K562 (cell line): ENCODE measurements around the gene KCTD7. TPM values are rescaled to one million over a fixed set of nuclear protein-coding genes. Genes with fewer than 3 reads are reported as not detected.

Experiments used
- ATAC-seq: fragments of 200-7000 bp; cut with Tn5 transposase; 3 replicates; pipeline ENCODE4 v1.9.1; 2020; ENCODE audit warnings: moderate library complexity
- BruUV-seq: library from RNA; stranded (reverse); fragments of 400-500 nt; replicated peaks from 2 replicates; lab custom pipeline; 2021; lab: Mats Ljungman, UMichigan
- CTCF ChIA-PET: fragments of 300-600 bp; formaldehyde crosslinking; extraction: SDS; loops from one replicate; lab custom pipeline; 2021; ENCODE audit warnings: low intra/inter-chr PET ratio; lab: Yijun Ruan, JAX
- POLR2A ChIA-PET: fragments of 300-600, 350-650 bp; sonication (Branson Sonifier 250); formaldehyde crosslinking; extraction: SDS; loops from one replicate; lab custom pipeline; 2021; ENCODE audit warnings: antibody characterized with exemption, inconsistent platforms; lab: Yijun Ruan, JAX
- DNase-seq, 4 experiments: peaks; one replicate each; pipeline versions ENCODE4 v3.0.0 to v3.0.0-alpha.2; 2011 to 2018; ENCODE audit warnings: low spot score in 3 of 4, mixed read lengths in 3 of 4; ENCODE audit errors: extremely low read depth in 1 of 4
- FAIRE-seq: peaks from 2 replicates; lab custom pipeline; 2011; peaks lifted over from hg19 to GRCh38; lab: Jason Lieb, UNC
- H2AFZ ChIP-seq: 2 replicates; pipeline ENCODE4 v1.6.0; 2011; ENCODE audit warnings: low read depth, low read length, control low read depth, inconsistent platforms
- H3K27ac ChIP-seq: fragments of 200-600 bp; 3 replicates; pipeline ENCODE4 v1.8.0; 2011; ENCODE audit warnings: low read depth, mild to moderate bottlenecking, control low read depth, inconsistent platforms, low read length, moderate library complexity, mixed read lengths; ENCODE audit errors: extremely low read depth
- H3K27me3 ChIP-seq, 2 experiments: fragments of 300-600 bp in 1 of 2; 2 replicates in 1 of 2; 3 replicates in 1 of 2; pipeline versions ENCODE4 v1.6.0 to v1.8.0; 2011; ENCODE audit warnings: inconsistent platforms in 2 of 2, low read length in 2 of 2, mild to moderate bottlenecking in 1 of 2, mixed read lengths in 1 of 2, moderate library complexity in 1 of 2; ENCODE audit not compliant: control insufficient read depth in 2 of 2, insufficient read depth in 2 of 2
- H3K36me3 ChIP-seq: fragments of 300-600 bp; 3 replicates; pipeline ENCODE4 v1.8.0; 2011; ENCODE audit warnings: mild to moderate bottlenecking, low read length, inconsistent platforms; ENCODE audit not compliant: control insufficient read depth, insufficient read depth
- H3K4me1 ChIP-seq, 2 experiments: fragments of 200-600 bp in 1 of 2; replicated peaks in 1 of 2; 2 replicates in 1 of 2; 3 replicates in 1 of 2; pipeline versions ENCODE4 v1.5.1 to v1.8.0; 2011; ENCODE audit warnings: inconsistent platforms in 2 of 2, low read length in 2 of 2, mild to moderate bottlenecking in 1 of 2, mixed read lengths in 1 of 2, moderate library complexity in 1 of 2; ENCODE audit not compliant: control insufficient read depth in 2 of 2, insufficient read depth in 2 of 2
- H3K4me2 ChIP-seq: 2 replicates; pipeline ENCODE4 v1.6.1; 2011; ENCODE audit warnings: low read length, control low read depth, inconsistent platforms, mixed read lengths; ENCODE audit not compliant: insufficient read depth
- H3K4me3 ChIP-seq: fragments of 200-600 bp; sonication (generic), shearing (Covaris generic); 2 replicates; pipeline ENCODE4 v1.5.1; 2016; ENCODE audit warnings: control low read depth, inconsistent platforms
- H3K79me2 ChIP-seq: fragments of 200-600 bp; 3 replicates; pipeline ENCODE4 v1.8.0; 2011; ENCODE audit warnings: low read length, inconsistent platforms; ENCODE audit not compliant: control insufficient read depth, insufficient read depth
- H3K9ac ChIP-seq, 2 experiments: 2 replicates each; pipeline versions ENCODE4 v1.6.0 to v1.6.1; 2011; ENCODE audit warnings: low read depth in 2 of 2, low read length in 2 of 2, control low read depth in 1 of 2, inconsistent platforms in 1 of 2, mild to moderate bottlenecking in 1 of 2, mixed read lengths in 1 of 2; ENCODE audit not compliant: insufficient read depth in 1 of 2
- H3K9me1 ChIP-seq: one replicate; pipeline ENCODE4 v1.6.0; 2011; ENCODE audit warnings: inconsistent platforms, mild to moderate bottlenecking, low read length, moderate library complexity; ENCODE audit not compliant: control insufficient read depth, insufficient read depth
- H3K9me3 ChIP-seq: replicated peaks from 2 replicates; pipeline ENCODE4 v1.5.1; 2011; ENCODE audit warnings: low read depth, low read length, inconsistent platforms; ENCODE audit not compliant: control insufficient read depth, insufficient read depth
- H4K20me1 ChIP-seq: replicated peaks from 2 replicates; pipeline ENCODE4 v1.6.1; 2011; ENCODE audit warnings: low read length, inconsistent platforms, mixed read lengths; ENCODE audit not compliant: control insufficient read depth, insufficient read depth
- C11orf30 ChIP-seq: fragments of 450-650 bp; IDR thresholded peaks from 2 replicates; pipeline ENCODE4 v1.6.1; 2016; ENCODE audit warnings: low read depth, mild to moderate bottlenecking
- ESRRA ChIP-seq: fragments of 450-650 bp; IDR thresholded peaks from 2 replicates; pipeline ENCODE4 v1.6.1; 2014; ENCODE audit warnings: low read depth, mild to moderate bottlenecking, moderate library complexity, borderline replicate concordance
- FOXP1 ChIP-seq: sonication (generic); formaldehyde crosslinking; IDR thresholded peaks from 2 replicates; pipeline ENCODE4 v1.8.0; 2022; ENCODE audit warnings: mild to moderate bottlenecking, missing genetic modification reagents
- GATAD2B ChIP-seq: fragments of 450-650 bp; IDR thresholded peaks from 2 replicates; pipeline ENCODE4 v1.6.1; 2017; ENCODE audit warnings: mild to moderate bottlenecking, borderline replicate concordance
- HDAC3 ChIP-seq: fragments of 450-650 bp; IDR thresholded peaks from 2 replicates; pipeline ENCODE4 v1.6.1; 2018; ENCODE audit warnings: borderline replicate concordance, mild to moderate bottlenecking, moderate library complexity; ENCODE audit not compliant: partially characterized antibody
- HDGF ChIP-seq: fragments of 450-650 bp; IDR thresholded peaks from 2 replicates; pipeline ENCODE4 v1.6.1; 2016
- HNRNPLL ChIP-seq: fragments of 200-400 bp; formaldehyde crosslinking; IDR thresholded peaks from 2 replicates; pipeline ENCODE4 v1.6.1; 2017; ENCODE audit warnings: low read length, low read depth, mild to moderate bottlenecking; ENCODE audit not compliant: poor library complexity, severe bottlenecking
- KDM1A ChIP-seq, 2 experiments: fragments of 450-650 bp; IDR thresholded peaks; 2 replicates each; pipeline ENCODE4 v1.6.1; 2016; ENCODE audit warnings: mild to moderate bottlenecking in 2 of 2
- LCOR ChIP-seq: sonication (generic); formaldehyde crosslinking; IDR thresholded peaks from 2 replicates; pipeline ENCODE4 v1.8.0; 2022; ENCODE audit warnings: mild to moderate bottlenecking, missing genetic modification reagents
- TAL1 ChIP-seq: fragments of 450-650 bp; IDR thresholded peaks from 2 replicates; pipeline ENCODE4 v1.6.1; 2016; ENCODE audit warnings: mild to moderate bottlenecking
- WGBS: fragments of 100-300 bp; shearing (Covaris generic); methylation state at CpG from one replicate; pipeline ENCODE4 v1.1.6; 2016; ENCODE audit warnings: low coverage, mixed read lengths; ENCODE audit not compliant: insufficient coverage; ENCODE audit errors: missing lambda C conversion rate; 5-methylcytosine and 5-hydroxymethylcytosine counted together
- in situ Hi-C: fragments of 300-500 bp; cut with MboI; formaldehyde crosslinking; loops from 4 replicates; pipeline ENCODE4 v1.15.0; 2018; ENCODE audit warnings: inconsistent platforms, mixed read lengths
- intact Hi-C: fragments of 100-400 bp; cut with micrococcal nuclease; formaldehyde crosslinking; loops from 2 replicates; pipeline ENCODE4 v1.14.2; 2022
- polyA plus RNA-seq, 8 experiments: library from polyadenylated mRNA; depleted of rRNA in 4 of 8; stranded (reverse) in 5 of 8; unstranded in 3 of 8; fragments of >200 nt; fragmentation: Nextera tagmentation in 2 of 8; fragmentation: Illumina TruSeq in 1 of 8; extraction: Ambion mirVana in 2 of 8; extraction: Trizol in 1 of 8; gene quantifications; 2 replicates each; pipeline versions ENCODE4 v1.2.1 to v1.2.3, GENCODE V29; 2011 to 2014; ENCODE audit warnings: inconsistent platforms in 1 of 8, missing spikeins in 1 of 8
- total RNA-seq, 7 experiments: library from RNA; depleted of rRNA in 6 of 7; stranded (reverse); fragments of >200 nt in 6 of 7; fragmentation: Illumina TruSeq in 2 of 7; extraction: Trizol in 2 of 7; gene quantifications; 2 replicates each; pipeline versions ENCODE4 v1.2.1 to v1.2.3, GENCODE V29; 2011 to 2021; ENCODE audit warnings: low replicate concordance in 1 of 7
- TF ChIP-seq, protein P1 (sequence below): fragments of 450-650 bp; IDR thresholded peaks from 2 replicates; pipeline ENCODE4 v1.7.0; 2016; ENCODE audit warnings: borderline replicate concordance

Gene KCTD7
- total and polyA plus RNA-seq, 9 of the 15 experiments (the other 6 are each of a cell fraction or from before 2014, with no cell fraction given), result 1.5 to 26.0 (median 9.0) TPM

DNA sequence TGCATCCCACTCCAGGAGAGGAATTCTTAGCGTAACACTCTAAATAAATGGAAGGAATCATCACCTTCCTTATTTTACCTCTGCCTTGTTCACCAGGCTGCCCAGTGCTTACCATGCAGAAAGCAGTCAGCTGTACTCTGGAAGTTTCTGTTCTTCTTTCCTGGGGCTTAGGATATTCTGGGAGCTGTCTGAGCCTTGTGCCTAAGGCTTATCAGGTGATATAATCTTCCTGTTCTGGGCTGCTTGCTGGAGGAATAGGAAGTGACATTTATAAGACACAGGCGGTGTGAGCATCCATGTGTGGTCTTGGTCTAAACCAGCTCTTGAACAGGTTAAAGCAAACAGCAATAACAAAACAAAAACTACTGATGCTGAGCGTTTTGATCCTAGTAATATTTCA, 13.5 kb downstream of the KCTD7 start:
- Histone ChIP-seq H3K27ac (no peak overlapping the region), H3K4me1 (peaks cover 19 to 22% of the 10 kb centered on the region in 2 experiments)
- BruUV-seq, result TSS peak; percentile 33

DNA sequence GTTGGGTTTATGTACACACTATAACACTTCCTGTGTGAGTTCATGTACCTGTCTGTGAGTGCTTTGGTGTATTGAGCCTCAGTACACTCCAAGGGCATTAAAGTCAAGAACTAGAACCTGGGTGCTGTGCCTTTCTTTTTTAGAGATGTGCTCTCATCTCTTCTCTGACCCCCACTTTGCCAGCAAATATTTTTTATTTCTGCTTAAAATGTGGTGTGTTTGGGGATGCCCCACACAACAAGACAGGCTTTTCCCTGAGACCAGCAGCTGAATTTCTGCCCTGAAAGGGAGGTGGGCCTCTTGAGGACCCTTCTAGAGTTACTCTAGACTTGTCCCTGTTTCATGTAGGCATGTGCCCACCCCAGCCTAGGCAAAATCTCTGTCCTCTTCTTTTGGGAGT, 14.3 kb downstream of the KCTD7 start:
- Histone ChIP-seq H3K27ac (no peak overlapping the region), H2AFZ (no peak overlapping the region), H3K4me1 (peaks cover 19 to 22% of the 10 kb centered on the region in 2 experiments), H3K9me1 (peaks cover 6% of the 10 kb centered on the region), H3K27me3 (no peaks in the 10 kb centered on the region), H3K9ac (no peak overlapping the region), H4K20me1 (peaks cover 14% of the 10 kb centered on the region), H3K79me2 (no peaks in the 10 kb centered on the region), H3K9me3 (no peaks in the 10 kb centered on the region), H3K4me3 (no peak overlapping the region), H3K36me3 (peaks cover 47% of the 10 kb centered on the region), H3K4me2 (no peak overlapping the region)
- intact Hi-C loops, result no loop called here
- ATAC-seq (no peak), DNase-seq (no peak), FAIRE-seq (no peak)
- POLR2A ChIA-PET, result interaction anchor here (1.4 to 1.8 kb wide), 2 partner anchors 10 to 11 kb away, joined by 4 to 5 read pairs; no protein-coding TSS in a partner anchor
- no TSS peak for BruUV-seq
- CTCF ChIA-PET, result no interaction called here
- TF ChIP-seq C11orf30 (no peak), KDM1A (IDR thresholded peaks at IDR 0.05) (no peak), FOXP1 (no peak)
- TF ChIP-seq, protein P1, sequence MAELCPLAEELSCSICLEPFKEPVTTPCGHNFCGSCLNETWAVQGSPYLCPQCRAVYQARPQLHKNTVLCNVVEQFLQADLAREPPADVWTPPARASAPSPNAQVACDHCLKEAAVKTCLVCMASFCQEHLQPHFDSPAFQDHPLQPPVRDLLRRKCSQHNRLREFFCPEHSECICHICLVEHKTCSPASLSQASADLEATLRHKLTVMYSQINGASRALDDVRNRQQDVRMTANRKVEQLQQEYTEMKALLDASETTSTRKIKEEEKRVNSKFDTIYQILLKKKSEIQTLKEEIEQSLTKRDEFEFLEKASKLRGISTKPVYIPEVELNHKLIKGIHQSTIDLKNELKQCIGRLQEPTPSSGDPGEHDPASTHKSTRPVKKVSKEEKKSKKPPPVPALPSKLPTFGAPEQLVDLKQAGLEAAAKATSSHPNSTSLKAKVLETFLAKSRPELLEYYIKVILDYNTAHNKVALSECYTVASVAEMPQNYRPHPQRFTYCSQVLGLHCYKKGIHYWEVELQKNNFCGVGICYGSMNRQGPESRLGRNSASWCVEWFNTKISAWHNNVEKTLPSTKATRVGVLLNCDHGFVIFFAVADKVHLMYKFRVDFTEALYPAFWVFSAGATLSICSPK, result no peak
- in situ Hi-C loops, result no loop called here

More for the DNA sequence above, 13.5 kb downstream of the KCTD7 start:
- Histone ChIP-seq H3K9ac (no peak overlapping the region), H3K79me2 (no peaks in the 10 kb centered on the region), H3K4me2 (no peak overlapping the region), H3K9me1 (peaks cover 6% of the 10 kb centered on the region), H3K4me3 (no peak overlapping the region), H3K27me3 (no peaks in the 10 kb centered on the region), H3K36me3 (peaks cover 48% of the 10 kb centered on the region), H2AFZ (no peak overlapping the region), H3K9me3 (no peaks in the 10 kb centered on the region), H4K20me1 (peaks cover 14% of the 10 kb centered on the region)
- ChIA-PET CTCF (no interaction called here), POLR2A (interaction anchor here (1.4 kb wide), 1 partner anchor 12 kb away, joined by 5 read pairs; no protein-coding TSS in a partner anchor)
- ATAC-seq (no peak), DNase-seq (no peak), FAIRE-seq (no peak)
- 68% methylated on average over 3 of the region's 3 CpGs for WGBS
- intact Hi-C loops (no loop called here), in situ Hi-C loops (no loop called here)
- no peak for TF ChIP-seq ESRRA
- TF ChIP-seq TAL1, result no peak
- no peak for TF ChIP-seq HDAC3
- no peak for TF ChIP-seq HNRNPLL
- TF ChIP-seq GATAD2B, result no peak
- no peak for TF ChIP-seq HDGF
- no peak for TF ChIP-seq LCOR (CRISPR knock-in tag)
